GM12878 (cell line): ENCODE data around the gene NOP14.
A peak's percentile ranks its signal among the peaks of the same experiment; 100 is the strongest.

Experiments
- CHD4 ChIP-seq: fragments of 200-600 bp; sonication (generic); IDR thresholded peaks from 2 replicates; pipeline ENCODE4 v1.6.1; 2016; ENCODE audit warnings: mild to moderate bottlenecking
- CTCF ChIP-seq, 3 experiments: IDR thresholded peaks in 2 of 3; conservative IDR thresholded peaks in 1 of 3; 2 replicates each; pipeline ENCODE4 v1.5.1; 2011; ENCODE audit warnings: low read depth in 3 of 3, low read length in 3 of 3, mild to moderate bottlenecking in 3 of 3, control low read depth in 2 of 3, moderate library complexity in 2 of 3, inconsistent platforms in 1 of 3, mixed read lengths in 1 of 3; ENCODE audit not compliant: control insufficient read depth in 2 of 3, insufficient read depth in 1 of 3; ENCODE audit errors: extremely low read depth in 1 of 3
- EP300 ChIP-seq, 2 experiments: fragments of 150-350 bp in 1 of 2; IDR thresholded peaks; 2 replicates each; pipeline ENCODE4 v1.6.1; 2011 to 2012; ENCODE audit warnings: low read depth in 2 of 2, low read length in 2 of 2, borderline replicate concordance in 1 of 2, improper control_type of control experiment in 1 of 2, inconsistent platforms in 1 of 2; ENCODE audit not compliant: control insufficient read depth in 1 of 2
- JUND ChIP-seq: IDR thresholded peaks from 2 replicates; pipeline ENCODE4 v1.6.1; 2012; ENCODE audit warnings: low read depth, mild to moderate bottlenecking, low read length, improper control_type of control experiment, moderate library complexity
- POLR2A ChIP-seq: IDR thresholded peaks from 2 replicates; pipeline ENCODE4 v1.6.1; 2011; ENCODE audit warnings: low read depth, mild to moderate bottlenecking, low read length
- RAD21 ChIP-seq: IDR thresholded peaks from 2 replicates; pipeline ENCODE4 v1.6.1; 2011; ENCODE audit warnings: mild to moderate bottlenecking, low read depth, low read length, moderate library complexity; ENCODE audit not compliant: insufficient read depth
- SP1 ChIP-seq: IDR thresholded peaks from one replicate; pipeline ENCODE4 v1.6.1; 2011; ENCODE audit warnings: low read depth, low read length
- TF ChIP-seq, protein P1 (sequence below): IDR thresholded peaks from 2 replicates; pipeline ENCODE4 v1.6.1; 2012; ENCODE audit warnings: mild to moderate bottlenecking, low read depth, low read length
- TF ChIP-seq, protein P2 (sequence below): fragments of 450-650 bp; IDR thresholded peaks from 2 replicates; pipeline ENCODE4 v1.6.1; 2018; ENCODE audit warnings: mild to moderate bottlenecking, low read depth, moderate library complexity; ENCODE audit not compliant: partially characterized antibody
- TF ChIP-seq, protein P3 (sequence below): fragments of 450-650 bp; IDR thresholded peaks from 2 replicates; pipeline ENCODE4 v1.6.1; 2016; ENCODE audit warnings: mild to moderate bottlenecking, moderate library complexity, borderline replicate concordance

DNA sequence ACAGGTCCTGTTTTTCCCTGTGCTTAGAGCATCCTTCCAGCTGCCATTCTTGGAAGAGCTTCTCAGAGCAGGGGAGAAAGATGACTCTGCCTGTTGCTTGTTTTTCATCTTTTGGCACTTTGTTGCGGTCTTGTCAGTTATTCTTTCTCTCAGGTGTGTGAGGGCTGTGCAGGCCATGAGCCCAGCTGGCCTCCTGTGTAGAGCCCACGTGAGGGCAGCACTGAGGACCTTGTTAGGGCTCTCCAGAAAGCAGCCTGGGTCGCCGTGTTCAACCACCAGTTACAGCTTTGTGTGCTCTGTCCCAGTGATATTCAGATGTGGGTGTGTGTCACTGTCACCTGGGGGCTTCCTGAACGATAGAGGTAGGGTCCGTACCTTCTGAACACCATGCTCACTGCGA lies 52.8 kb downstream of the NOP14 start:
- no peak for TF ChIP-seq RAD21
- TF ChIP-seq CTCF (IDR thresholded peaks at IDR 0.05 in 2 of 3, conservative IDR thresholded peaks at IDR 0.05 in 1 of 3; ENCODE audit: control insufficient read depth in 2 of 3, extremely low read depth in 1 of 3, insufficient read depth in 1 of 3, low read depth in 3 of 3, low read length in 3 of 3), result peak in 2 of 3 experiments; percentile 31 to 36; a peak in 3 of 6 replicates
- no peak for TF ChIP-seq JUND
- TF ChIP-seq SP1, result no peak
- TF ChIP-seq, protein P1, sequence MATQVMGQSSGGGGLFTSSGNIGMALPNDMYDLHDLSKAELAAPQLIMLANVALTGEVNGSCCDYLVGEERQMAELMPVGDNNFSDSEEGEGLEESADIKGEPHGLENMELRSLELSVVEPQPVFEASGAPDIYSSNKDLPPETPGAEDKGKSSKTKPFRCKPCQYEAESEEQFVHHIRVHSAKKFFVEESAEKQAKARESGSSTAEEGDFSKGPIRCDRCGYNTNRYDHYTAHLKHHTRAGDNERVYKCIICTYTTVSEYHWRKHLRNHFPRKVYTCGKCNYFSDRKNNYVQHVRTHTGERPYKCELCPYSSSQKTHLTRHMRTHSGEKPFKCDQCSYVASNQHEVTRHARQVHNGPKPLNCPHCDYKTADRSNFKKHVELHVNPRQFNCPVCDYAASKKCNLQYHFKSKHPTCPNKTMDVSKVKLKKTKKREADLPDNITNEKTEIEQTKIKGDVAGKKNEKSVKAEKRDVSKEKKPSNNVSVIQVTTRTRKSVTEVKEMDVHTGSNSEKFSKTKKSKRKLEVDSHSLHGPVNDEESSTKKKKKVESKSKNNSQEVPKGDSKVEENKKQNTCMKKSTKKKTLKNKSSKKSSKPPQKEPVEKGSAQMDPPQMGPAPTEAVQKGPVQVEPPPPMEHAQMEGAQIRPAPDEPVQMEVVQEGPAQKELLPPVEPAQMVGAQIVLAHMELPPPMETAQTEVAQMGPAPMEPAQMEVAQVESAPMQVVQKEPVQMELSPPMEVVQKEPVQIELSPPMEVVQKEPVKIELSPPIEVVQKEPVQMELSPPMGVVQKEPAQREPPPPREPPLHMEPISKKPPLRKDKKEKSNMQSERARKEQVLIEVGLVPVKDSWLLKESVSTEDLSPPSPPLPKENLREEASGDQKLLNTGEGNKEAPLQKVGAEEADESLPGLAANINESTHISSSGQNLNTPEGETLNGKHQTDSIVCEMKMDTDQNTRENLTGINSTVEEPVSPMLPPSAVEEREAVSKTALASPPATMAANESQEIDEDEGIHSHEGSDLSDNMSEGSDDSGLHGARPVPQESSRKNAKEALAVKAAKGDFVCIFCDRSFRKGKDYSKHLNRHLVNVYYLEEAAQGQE, result no peak
- TF ChIP-seq CHD4, result no peak
- TF ChIP-seq POLR2A, result no peak
- no peak for TF ChIP-seq EP300 (IDR thresholded peaks at IDR 0.05; ENCODE audit: borderline replicate concordance in 1 of 2, control insufficient read depth in 1 of 2, low read depth in 2 of 2, low read length in 2 of 2)
- TF ChIP-seq, protein P2, sequence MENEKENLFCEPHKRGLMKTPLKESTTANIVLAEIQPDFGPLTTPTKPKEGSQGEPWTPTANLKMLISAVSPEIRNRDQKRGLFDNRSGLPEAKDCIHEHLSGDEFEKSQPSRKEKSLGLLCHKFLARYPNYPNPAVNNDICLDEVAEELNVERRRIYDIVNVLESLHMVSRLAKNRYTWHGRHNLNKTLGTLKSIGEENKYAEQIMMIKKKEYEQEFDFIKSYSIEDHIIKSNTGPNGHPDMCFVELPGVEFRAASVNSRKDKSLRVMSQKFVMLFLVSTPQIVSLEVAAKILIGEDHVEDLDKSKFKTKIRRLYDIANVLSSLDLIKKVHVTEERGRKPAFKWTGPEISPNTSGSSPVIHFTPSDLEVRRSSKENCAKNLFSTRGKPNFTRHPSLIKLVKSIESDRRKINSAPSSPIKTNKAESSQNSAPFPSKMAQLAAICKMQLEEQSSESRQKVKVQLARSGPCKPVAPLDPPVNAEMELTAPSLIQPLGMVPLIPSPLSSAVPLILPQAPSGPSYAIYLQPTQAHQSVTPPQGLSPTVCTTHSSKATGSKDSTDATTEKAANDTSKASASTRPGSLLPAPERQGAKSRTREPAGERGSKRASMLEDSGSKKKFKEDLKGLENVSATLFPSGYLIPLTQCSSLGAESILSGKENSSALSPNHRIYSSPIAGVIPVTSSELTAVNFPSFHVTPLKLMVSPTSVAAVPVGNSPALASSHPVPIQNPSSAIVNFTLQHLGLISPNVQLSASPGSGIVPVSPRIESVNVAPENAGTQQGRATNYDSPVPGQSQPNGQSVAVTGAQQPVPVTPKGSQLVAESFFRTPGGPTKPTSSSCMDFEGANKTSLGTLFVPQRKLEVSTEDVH, result no peak
- TF ChIP-seq, protein P3, sequence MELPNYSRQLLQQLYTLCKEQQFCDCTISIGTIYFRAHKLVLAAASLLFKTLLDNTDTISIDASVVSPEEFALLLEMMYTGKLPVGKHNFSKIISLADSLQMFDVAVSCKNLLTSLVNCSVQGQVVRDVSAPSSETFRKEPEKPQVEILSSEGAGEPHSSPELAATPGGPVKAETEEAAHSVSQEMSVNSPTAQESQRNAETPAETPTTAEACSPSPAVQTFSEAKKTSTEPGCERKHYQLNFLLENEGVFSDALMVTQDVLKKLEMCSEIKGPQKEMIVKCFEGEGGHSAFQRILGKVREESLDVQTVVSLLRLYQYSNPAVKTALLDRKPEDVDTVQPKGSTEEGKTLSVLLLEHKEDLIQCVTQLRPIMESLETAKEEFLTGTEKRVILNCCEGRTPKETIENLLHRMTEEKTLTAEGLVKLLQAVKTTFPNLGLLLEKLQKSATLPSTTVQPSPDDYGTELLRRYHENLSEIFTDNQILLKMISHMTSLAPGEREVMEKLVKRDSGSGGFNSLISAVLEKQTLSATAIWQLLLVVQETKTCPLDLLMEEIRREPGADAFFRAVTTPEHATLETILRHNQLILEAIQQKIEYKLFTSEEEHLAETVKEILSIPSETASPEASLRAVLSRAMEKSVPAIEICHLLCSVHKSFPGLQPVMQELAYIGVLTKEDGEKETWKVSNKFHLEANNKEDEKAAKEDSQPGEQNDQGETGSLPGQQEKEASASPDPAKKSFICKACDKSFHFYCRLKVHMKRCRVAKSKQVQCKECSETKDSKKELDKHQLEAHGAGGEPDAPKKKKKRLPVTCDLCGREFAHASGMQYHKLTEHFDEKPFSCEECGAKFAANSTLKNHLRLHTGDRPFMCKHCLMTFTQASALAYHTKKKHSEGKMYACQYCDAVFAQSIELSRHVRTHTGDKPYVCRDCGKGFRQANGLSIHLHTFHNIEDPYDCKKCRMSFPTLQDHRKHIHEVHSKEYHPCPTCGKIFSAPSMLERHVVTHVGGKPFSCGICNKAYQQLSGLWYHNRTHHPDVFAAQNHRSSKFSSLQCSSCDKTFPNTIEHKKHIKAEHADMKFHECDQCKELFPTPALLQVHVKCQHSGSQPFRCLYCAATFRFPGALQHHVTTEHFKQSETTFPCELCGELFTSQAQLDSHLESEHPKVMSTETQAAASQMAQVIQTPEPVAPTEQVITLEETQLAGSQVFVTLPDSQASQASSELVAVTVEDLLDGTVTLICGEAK, result no peak
